HT1080 (cell line): ENCODE measurements around the gene PTK6. TPM values are rescaled to one million over a fixed set of nuclear protein-coding genes. Genes with fewer than 3 reads are reported as not detected.

Source experiments
- DNase-seq: peaks from one replicate; pipeline ENCODE4 v3.0.0-alpha.2; 2015; ENCODE audit warnings: low read depth
- total RNA-seq: library from RNA; depleted of rRNA; stranded (reverse); fragments of >200 nt; shearing (Covaris generic); gene quantifications from 2 replicates; pipeline ENCODE4 v1.2.3, GENCODE V29; 2014

The PTK6 gene
- total RNA-seq, 1 experiment from 2014 or later, result not detected

DNA sequence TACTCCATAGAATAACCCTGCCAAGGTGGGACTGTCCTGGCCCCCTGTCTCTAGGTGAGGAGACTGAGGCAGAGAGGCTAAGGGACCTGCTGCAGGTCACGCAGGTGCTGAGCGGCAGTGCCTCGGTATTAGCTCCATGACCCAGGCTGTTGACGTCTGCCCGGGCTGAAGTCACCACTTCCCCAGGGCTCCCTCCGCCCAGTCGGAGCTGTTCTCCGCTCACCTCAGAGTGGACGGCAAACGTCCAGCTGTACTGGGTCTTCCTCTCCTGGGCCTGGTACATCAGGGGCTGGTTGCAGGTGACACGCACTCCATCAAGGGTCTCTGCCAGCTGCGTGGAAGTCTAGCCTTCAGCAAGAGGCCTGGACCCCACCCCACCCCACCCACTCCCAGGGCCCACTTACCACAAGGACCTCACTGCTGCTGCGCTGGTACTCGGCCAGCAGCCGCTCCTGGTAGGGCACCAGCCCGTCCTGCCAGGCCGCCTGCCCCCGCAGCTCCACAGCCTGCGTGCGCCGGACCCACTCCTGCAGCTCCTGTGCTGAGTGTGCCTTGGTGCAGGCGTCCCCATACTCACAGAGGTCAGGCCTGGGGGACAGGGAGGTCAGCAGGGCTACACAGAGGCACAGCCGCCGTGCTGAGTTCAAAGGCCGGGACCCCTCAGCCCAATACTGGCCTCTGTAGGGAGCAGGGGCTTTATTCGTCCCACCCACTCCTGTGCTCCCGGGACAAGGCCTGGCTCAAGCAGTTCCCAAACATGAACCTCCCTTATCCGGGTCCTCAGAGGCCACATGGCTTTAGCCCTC is 33.3 kb upstream of the PTK6 start:
- no peak for DNase-seq

DNA sequence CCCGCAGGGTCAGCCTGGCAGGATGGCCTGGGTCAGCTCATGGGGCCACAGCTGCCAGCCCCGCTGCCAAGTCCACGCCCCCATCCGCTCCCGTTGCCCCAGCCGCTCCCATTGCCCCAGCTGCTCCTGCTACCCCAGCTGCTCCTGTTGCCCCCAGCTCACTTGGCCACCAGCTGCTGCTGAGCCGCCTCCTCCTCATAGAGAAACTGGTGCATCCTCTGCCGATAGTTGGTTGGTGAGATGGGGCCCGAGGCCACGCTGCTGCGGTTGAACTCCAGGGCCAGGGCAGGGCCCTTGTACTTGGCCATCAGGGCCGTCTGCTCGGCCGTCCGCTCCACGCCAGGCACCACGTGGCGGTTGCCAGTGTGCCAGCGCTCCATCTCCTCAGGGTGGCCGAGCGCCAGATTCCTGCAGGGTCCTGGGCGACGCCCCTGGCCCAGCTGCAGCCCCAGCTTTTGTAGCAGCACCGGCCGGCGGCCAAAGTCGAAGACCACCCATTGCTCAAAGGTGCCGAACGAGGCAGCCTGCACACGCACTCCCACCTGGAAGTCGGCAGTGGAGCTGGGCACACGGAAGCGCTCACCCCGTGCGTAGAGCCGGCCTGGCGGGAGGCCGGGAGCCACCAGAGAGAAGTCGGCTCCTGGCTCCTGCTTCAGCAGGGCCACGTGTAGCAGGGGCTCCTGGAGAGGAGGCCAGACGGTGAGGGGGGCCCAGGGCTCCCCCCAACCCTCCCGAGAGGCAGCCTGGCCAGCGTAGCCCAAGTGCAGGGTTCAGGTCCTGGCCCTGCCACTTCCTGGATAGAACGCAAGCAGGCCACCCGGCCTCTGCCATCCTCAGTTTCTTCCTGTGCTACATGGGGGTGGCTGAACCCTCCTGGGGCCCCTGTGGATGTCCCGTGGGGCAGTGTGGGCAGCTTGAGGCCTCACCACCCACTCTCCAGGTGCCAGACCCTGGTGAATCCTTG is 32.1 kb upstream of the PTK6 start:
- DNase-seq, result no peak

DNA sequence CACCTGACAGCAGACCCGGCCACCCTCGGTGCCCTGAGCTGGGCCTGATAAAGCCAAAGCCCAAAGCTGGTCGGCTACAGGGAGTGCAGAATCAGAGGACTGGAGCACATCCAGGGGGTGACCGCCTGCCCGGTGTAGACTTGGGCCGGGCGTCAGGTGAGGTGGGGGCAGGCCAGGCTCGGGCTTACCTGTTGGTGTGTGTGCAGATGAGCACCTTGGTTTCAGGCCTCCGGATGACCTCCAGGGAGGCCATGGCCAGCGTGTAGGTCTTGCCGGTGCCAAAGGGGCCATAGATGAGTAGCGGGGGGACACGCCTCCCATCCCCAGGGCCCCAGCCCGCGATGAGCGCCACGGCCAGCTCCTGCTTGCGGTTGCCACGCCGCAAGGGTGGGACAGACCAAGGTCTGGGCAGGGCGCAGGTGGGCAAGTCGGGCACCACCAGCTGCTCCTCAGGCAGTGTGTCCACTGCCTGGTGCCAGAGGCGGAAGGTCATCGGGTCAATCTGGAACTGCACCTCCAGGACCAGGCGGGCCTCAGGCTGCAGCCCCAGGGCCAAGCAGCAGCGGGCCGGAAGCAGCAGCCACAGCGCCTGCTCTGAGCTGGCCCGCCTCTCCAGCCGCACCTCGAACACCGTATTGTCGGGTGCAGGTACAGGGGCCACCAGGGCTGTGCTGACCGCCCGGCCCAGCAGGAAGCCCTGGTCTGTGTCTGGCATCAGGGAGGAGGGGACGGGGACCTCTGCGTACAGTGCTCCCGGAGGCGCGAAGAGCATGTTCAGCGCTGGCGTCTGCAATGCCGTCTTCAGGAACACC is 31.2 kb upstream of the PTK6 start:
- no peak for DNase-seq

DNA sequence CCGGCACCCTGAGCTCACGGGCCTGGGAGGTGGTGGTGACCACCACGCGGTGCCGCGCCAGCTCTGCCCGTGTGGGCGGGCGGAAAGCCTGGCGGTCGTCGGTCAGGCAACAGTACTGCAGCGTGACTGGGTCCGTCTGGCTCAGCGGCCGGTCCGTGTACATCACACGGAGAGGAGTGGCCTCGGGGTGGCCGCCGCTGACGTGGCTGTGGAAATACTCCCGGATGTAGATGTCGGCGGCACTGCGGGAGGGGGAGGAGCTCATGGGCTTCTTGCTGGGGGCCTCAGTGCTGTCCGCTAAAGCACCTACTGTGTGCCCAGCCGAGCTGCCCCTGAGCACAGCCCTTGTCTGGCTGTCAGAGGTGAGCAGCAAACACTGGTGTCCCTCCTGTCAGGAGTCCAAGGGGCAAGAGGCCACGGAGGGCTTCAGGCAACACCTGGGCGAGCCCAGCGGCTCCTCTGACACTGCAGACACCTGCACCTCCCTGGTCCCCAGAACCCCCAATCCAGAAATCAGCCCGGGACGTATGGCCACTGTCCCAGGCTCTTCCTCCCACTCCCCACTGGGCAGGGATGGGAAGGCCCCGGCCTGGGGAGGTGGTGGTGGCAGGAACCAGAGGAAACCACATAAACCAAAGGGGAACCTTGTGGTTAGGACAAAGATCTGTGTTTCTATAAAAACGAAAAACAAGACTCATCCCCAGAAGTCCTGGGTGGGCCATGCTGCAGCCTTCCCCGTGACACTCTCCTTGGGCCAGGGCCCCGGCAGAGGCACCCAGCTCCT is 30.4 kb upstream of the PTK6 start:
- DNase-seq, result peak; percentile 33

DNA sequence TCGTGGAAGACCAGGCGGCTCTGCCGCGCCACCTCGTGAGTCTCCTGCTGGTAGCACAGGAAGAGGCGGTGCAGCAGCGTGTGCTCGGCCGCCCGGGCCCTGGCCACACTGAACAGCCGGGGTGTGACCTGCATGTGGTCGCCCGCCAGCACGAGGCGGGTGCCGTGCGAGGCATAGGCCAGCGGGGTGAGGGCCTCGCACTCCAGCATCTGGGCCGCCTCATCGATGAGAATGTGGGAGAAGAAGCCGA is 29.9 kb upstream of the PTK6 start:
- no peak for DNase-seq

DNA sequence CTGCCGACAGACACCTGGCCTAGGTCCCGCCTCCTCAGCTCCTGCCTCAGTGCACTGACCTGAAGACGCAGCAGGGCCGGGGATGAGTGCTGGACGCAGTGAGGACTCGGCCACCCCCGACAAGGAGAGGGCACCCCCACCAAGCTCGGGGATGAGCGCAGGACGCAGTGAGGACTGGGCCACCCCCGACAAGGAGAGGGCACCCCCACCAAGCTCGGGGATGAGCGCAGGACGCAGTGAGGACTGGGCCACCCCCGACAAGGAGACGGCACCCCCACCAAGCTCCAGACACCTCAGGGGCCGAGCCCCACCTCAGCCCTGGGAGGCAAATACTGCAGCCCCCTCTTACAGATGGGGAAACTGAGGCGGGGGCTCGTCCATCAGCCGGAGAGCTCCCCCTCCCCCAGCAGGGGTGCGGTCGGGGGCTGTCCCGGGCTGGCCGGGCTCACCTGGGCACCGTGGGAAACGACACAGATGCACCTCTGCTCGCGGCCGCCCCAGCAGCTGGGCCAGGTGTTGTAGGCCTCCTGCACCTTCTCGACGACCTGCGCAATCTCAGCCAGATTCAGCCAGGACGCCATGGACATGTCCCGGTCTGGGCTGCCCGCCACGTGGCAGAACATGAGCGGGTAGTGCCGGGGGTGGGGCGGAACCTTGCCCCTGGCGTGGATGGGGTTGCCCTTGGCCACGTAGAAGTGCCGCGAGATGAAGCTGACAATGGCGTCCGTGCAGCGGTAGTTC is 29.4 kb upstream of the PTK6 start:
- DNase-seq, result no peak

DNA sequence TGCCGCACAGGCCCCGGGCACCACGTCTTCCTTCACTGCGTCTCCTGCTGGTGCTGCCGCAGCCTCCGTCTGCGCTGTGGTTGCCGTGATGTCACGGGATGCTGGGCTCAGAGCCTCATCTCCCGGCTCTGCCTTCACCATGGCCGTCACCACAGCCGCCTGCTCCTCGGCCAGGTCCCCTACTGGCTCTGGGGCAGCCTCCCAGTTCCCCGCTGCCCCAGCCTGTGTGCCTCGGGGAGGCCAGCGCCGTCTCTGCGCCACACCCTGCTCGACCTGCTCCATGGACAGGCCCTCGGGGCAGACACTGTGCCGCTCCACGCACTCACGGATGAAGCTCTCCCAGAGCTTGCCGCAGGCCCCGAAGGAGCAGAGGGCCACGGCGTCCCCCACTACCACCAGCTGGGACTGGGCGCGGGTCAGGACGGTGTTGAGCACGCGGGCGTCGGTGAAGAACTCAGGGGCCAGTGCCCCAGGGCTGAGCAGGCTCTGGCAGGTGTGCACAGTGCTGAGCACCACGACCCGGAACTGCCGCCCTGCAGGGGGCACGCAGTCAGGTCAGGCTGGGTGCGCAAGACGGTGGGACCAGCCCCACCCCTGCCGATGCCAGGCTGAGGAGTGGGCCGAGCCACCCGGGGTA is 28.6 kb upstream of the PTK6 start:
- no peak for DNase-seq

DNA sequence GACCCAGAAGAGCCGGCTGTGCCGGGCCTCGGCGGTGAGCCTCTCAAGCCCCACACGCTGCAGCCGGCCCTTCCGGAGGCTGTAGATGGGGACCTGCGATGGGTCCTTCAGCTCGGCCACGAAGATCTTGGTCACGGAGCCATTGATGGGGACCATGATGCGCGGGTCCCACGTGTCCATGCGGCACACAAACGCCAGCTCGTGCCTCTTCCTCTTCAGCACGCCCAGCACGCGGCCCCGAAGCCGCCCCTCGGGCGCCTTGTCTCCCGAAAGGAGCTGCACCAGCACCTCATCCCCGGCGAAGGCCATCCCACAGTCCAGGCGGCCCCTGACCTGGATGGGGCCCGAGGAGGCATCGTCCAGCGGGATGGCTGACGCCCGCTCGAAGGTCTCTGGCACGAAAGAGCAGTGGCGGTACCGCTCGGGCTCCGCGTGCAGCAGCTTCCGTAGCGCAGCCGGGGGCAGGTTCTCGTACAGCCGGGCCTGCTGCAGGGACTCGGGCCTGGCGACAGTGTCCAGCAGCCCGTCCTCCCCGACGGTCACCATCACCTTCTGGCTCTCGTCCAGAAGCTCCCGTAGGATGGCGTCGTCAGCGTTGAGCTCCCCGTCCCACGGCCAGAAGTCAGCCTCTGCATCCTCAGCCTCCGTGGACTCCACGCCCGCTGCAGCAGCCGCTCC is 28.0 kb upstream of the PTK6 start:
- no peak for DNase-seq

DNA sequence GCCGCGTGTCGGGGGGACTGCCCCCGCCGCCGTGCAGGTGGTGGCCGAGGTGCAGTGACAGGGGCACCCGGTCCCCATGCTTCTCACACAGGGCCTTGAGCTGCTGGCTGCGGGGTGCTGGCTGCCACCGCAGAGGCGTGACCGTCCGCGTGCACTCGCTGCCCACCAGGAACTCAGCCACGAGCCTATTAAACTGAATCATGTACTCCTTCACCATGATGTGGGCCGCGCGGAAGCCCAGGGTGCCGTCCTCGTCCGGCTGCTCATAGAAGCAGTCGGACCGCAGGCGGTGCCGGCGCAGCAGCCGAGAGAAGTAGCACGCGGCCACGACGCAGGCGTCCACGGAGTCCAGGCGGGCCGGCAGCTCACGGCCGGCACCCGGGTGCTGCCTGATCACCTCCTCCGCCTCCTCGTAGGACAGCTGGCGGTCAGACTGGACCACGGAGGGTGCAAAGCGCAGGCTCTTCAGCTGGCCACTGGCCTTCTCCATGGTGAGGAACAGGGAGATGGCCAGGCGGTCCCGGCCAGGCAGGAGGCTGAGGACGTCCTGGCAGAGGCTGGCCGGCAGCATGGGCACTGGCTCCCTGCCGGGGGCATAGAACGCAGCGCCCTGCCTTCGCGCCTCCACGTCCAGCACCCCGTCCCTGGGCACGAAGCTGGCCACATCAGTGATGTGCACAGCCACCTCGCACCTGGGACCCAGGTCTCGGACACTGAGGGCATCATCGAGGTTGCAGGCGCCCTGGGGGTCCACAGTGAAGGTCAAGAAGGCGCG is 27.0 kb upstream of the PTK6 start:
- DNase-seq, result no peak

DNA sequence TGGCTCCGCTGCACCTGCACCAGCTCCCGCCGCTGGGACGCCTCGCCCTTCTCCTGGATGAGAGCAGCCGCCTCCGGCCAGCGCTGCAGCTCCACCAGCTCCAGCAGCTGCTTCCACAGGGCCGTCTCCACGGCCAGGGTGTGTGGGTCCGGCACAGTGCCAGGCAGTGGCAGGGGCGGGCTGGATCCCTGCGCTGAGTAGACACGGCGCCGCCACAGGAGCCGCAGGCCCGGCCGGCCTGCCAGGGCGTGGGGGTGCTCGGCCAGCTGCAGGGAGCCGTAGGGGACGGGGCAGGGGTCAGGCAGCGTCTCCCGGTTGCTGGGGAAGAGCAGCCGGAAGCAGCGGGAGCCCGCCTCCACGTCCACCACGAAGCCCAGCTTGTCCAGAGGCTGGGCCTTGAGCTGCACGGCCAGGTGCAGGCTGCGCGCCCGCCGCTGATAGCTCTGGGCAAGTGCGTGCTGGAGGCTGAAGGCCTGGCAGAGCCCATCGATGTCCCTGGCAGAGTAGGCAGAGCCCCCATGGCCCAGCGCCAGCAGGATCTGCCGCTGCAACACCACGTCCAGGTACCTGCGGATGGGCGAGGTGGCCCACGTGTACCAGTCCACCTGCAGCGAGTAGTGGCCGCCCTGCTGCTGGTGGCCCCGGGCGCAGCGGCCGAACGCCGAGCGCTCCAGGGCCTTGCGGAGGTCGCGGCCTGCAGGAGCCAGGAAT is 26.2 kb upstream of the PTK6 start:
- DNase-seq, result no peak

DNA sequence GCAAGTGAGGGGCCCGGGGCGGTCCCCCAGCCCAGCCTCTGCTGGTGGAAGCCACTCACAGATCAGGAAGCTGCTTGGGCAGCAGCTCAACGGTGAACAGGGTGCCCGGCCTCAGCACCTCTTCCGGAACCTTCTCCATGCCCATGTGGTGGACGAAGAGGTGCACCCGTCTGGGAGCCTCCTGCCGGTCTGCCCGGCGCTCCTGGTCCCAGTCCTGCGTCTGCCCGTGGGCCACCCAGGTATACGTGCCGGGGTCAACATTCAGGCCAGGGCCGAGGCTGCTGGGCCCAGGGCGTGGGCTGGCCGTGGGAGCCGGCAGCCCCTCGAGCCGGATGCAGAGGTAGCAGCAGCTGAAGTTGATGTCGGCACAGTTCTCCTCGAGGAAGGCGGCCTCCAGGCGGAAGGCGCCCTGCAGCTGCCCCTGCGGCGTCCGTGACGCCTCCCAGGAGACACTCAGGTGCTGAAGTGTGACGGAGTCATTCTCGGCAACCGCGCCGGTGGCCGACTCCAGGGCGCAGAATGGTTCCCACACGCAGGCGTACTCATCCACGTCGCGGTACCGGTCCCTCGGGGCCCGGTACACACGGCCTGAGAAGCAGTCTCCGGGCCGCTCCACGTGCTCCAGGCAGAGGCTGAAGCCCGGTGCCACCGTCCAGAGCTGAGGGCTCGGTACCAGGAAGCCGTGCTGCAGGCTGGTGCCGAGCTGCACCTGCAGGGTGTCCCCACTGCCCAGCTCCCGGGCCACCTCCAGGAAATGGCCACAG is 25.5 kb upstream of the PTK6 start:
- DNase-seq, result no peak

DNA sequence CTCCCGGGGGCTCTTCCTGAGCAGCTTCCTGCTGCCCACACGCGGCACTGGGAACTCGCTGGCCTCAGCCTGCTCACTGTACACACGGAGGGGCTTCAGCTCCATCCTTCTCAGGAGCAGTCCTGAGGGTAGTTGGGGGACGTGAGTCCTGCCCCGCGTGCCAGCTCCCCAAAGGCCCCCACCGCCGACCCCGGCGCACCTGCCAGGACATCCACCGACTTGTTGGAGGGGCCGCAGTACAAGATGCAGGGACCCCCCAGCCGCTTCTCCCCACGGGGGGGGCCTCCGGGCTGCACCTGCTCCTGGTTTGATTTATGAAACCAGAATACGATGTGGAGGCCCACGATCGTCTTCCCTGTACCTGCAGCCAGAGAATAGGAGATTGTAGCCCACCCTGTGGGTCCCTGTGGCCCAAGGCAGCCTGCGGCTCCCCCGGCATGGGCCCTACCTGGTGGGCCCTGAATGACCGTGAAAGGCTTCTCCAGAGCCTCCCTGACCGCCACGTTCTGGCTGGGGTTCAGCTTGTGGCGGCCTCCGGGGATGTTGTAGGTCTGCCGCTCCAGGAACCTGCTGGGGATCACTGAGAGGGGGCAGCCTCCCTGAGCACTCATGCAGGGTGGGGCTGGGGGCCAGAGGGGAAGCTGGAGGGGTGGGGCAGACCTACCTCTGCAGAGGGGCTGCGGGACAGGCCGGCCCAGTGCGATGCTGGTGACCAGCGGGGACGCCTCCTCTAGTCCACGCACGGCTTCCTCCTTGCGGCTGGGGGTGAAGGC is 24.6 kb upstream of the PTK6 start:
- DNase-seq, result no peak

DNA sequence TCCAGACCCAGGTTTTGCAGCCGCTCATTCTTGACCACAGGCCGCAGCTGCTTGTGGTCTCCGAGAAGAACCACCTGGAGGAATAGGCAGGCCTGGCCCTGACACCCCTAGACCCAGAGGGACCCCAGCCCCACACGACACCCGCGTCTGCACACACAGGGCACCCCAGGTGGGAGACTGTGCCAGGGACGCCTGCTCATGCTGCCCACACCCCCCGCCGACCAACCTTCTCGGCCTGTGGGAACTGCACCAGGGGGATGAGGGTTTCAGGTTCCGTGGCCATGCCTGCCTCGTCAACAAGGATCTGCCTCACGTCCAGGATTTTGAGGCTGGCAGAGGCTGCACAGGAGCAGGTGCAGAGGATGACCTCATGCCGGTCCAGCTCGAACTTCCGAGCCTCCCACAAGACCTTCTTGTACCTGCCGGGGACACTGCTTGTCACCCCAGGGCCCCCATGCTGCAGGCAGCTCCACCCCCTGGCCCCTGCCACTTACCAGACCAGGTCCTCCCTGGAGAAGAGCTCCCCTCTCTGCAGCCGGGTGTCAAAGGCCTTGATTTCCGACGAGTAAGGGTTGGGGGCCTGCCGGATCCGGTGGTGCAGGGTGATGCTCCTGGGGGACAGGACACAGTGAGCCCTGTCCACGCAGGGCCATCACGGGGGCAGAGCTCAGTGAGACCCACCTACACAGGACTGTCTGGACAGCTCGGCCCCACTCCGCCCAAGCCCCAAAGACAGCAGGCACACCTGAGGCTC is 23.9 kb upstream of the PTK6 start:
- no peak for DNase-seq

DNA sequence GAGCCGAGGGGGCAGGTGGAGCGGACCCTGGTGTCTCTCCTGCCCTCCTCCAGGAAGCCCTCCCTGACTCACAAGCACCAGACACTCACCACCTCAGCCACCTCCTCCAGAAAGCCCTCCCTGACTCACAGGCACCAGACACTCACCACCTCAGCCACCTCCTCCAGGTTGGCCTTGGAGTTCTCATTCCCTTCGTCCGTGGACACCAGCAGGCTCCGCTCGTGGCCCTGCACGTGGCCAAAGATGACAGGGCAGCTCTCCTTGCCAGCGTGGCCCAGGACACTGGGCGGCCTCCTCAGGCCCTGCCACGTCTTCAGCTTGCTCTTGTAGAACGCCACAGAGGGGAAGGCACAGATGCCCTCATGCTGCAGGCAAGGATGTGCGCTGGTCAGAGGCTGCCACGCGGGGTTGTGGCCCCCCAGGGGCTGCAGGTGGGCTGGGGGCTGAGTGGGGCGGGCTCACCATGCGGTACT is 23.2 kb upstream of the PTK6 start:
- no peak for DNase-seq
